Stimulated activated CD4-positive, alpha-beta T cell treated with anti-CD3 and anti-CD28 coated beads, Interleukin-4, amount 100 ng/mL, for 24 hours (primary cell): ENCODE measurements around the gene VRTN.

Experiments used
- DNase-seq: peaks from one replicate; pipeline ENCODE4 v3.0.0-alpha.2; 2020

Gene VRTN

GRCh38 chr14:74400031-74400685, 51.9 kb downstream of the VRTN start:
- DNase-seq, result no peak

GRCh38 chr14:74400919-74401503, 52.7 kb downstream of the VRTN start:
- DNase-seq, result no peak

GRCh38 chr14:74401504-74402241, 53.4 kb downstream of the VRTN start:
- DNase-seq, result peak; percentile 60

- DNase-seq, result no peak
Measured at GRCh38 chr14:74402401-74403251, 54.4 kb downstream of the VRTN start.

- no peak for DNase-seq
Measured at GRCh38 chr14:74403619-74404417, 55.5 kb downstream of the VRTN start.

GRCh38 chr14:74404435-74404834, 56.2 kb downstream of the VRTN start:
- no peak for DNase-seq

GRCh38 chr14:74405663-74406062, 57.4 kb downstream of the VRTN start:
- DNase-seq, result no peak

GRCh38 chr14:74407021-74407800, 58.9 kb downstream of the VRTN start:
- DNase-seq, result no peak

- DNase-seq, result no peak
Measured at GRCh38 chr14:74407801-74408154, 59.5 kb downstream of the VRTN start.

GRCh38 chr14:74408870-74409269, 60.6 kb downstream of the VRTN start:
- no peak for DNase-seq

GRCh38 chr14:74409441-74409840, 61.2 kb downstream of the VRTN start:
- DNase-seq, result no peak
